GM19035 (cell line): Measurements from ENCODE around the gene BGN.

Source experiments
- ATAC-seq: cut with Tn5 transposase; IDR thresholded peaks from one replicate; pipeline ENCODE4 v1.9.1; 2021; ENCODE audit not compliant: unreplicated experiment

BGN gene

DNA sequence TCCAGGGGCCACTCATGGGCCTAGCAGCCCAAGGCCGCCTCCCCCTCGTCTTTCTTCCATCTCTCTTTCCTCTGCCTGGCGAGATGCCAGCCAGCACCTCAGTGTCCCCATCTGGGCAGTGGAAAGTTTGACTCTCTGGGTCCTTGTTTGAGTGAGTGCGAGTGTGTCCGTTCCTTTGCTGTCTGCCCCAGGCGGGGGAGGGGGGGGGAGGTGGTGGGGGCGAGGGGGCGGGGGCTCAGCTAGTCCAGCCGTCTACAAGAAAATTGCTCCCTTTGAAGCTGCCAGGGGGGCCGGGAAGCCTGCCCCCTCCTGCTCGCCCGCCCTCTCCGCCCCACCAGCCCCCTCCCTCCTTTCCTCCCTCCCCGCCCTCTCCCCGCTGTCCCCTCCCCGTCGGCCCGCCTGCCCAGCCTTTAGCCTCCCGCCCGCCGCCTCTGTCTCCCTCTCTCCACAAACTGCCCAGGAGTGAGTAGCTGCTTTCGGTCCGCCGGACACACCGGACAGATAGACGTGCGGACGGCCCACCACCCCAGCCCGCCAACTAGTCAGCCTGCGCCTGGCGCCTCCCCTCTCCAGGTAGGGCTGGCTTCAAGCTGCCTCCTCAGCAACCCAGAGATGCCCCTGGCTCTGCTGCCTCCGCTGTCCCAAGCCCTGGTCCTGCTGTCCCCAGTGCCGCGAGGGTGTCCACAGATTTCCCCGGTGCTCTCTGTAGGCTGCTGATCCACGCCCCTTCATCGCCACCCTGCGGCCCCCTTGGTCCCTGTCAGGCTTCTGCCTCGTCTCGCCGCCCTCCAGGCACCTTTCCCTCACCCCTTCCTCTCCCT is at the start of gene BGN:
BGN (plus strand) TSS at position 440 of the 821 bp plus-strand sequence. CDS start 9,652 bp downstream, outside the sequence.
- no peak for ATAC-seq

DNA sequence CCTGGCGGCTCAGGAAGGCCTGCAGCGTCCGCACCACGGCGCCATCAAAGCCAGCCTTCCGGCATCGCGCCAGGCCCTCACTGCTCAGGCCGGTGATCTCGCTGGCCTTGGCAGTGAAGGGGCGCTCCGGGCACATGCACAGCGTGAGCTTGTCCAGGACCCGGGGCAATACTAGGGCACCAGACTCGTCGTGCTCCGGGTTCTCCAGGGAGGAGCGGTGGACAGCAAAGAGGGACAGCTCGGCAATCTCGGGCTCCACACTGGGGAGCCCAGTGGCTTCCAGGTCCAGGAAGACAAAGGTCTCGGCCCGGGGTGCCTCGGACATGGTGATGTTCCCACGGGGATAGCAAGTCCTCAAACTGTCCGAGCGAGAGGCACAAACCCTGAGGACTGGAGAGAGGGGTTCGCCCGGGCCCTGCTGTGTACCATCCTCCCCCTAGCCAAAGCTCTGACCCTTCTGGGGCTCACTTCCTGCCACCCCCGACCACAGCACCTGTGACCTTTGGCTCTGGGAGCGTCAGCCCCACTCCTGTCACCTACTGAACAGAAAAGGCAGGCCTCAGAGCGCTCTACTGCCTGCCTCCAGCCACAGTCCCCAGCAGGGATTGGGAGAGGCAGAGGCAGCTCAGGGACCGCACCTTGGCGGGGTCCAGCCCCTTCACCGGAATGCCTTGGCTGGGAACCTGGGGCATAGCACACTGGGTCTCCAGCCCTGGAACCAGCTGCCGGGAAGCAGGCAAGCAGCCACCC is 49.5 kb upstream of the BGN start:
- ATAC-seq, result no peak

DNA sequence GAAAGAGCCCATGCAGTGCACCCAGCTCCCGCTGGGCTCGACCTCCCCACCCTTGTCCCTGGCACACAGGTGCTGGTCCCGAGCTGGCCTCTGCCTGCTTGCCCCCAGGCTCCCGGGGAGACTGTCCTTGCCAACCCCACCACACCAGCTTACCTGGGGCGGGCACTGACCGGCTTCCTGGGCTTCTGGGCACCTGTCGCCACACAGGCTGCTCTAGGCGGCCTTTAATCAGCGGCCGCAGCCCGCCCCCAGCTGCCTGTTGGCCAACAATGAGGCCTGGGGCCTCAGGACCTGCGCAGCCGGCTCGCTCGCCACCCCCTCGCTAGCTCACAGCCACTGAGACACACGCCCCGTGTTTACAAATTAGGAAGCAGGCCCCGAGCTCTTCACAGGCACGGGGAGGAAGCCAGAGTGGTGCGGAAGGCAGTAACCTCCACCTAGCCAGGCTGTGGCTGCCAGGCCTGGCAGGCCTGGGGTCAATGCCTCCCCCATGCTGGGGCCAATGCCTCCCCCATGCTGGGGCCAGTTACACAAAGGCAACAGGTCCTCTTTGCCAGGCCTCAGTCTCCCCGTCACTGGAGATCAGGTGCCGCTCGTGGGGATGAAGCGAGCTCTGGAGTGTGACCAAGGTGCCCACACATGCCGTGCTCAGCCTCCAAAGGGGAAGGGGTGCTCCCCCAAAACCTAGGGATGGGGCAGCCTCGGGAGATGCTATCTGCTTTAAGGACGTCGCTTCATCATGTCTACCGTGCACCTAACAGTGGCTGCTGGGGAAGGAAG is 48.7 kb upstream of the BGN start, which contains the start of gene TREX2:
TREX2 (minus strand) TSS at position 201 of the 780 bp plus-strand sequence. CDS start 626 bp downstream, outside the sequence.
- no peak for ATAC-seq

DNA sequence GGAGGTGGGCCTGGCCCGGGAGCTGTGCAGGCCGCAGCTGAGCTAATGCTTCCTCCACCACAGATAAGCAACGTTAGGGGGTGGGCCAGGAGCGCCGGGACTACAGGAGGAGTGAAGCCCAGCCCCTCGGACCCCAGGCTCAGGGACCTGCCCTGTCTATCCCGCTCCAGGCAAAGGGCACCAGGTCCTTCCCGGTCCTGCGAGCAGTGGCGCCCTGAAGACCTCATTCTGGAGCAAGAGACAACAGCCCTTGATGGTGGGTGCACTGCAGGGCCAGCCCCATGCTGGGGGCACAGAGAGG is 48.2 kb upstream of the BGN start:
- ATAC-seq, result no peak

DNA sequence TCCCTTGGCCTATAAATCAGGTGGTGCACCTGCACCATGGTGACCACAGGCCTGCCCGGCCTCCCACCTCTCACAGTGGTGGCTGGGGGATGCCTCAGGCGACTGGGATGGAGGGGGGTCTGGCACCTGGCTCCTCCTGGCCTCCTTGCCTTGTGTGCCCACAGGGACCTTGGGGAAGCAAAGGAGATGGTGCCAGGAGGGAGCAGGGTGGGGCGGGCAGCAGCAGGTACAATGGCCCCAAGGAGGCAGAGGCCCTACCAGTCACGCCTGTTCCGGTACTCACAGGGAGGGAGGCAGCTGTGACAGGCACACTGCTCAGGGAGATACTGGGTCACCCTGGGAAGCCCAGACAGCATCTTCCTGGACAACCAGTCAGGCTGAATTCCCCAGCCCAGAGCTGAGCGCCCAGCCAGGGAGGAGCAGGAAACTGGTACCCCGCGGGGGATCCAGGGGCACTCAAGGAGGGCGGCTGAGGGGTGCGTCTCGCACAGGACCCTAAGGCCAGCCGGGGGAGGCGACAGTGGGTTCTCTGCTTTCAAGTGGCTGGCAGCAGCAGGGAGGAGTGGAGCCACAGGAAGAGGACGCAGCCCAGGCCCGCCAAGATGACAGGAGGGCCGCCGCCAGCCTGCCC is 47.7 kb upstream of the BGN start:
- ATAC-seq, result no peak

DNA sequence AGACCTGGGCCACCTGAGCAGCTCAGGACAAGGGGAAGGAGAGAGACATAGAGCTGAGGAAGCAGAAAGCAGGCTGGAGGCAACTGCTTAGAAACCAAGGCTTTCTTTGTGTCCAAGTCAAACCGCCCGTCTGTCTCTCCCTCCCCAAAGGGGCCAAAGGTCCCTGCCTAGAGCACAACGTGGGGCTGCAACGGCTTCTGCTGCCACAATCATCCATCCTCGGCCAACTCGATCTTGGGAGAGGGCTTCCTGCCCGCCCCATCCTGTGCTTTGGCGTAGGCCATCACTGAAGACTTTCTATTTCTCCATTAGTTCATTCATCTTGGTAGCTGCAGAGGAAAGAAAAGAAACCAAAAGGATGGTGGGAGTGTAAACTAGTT is 47.2 kb upstream of the BGN start:
- no peak for ATAC-seq

DNA sequence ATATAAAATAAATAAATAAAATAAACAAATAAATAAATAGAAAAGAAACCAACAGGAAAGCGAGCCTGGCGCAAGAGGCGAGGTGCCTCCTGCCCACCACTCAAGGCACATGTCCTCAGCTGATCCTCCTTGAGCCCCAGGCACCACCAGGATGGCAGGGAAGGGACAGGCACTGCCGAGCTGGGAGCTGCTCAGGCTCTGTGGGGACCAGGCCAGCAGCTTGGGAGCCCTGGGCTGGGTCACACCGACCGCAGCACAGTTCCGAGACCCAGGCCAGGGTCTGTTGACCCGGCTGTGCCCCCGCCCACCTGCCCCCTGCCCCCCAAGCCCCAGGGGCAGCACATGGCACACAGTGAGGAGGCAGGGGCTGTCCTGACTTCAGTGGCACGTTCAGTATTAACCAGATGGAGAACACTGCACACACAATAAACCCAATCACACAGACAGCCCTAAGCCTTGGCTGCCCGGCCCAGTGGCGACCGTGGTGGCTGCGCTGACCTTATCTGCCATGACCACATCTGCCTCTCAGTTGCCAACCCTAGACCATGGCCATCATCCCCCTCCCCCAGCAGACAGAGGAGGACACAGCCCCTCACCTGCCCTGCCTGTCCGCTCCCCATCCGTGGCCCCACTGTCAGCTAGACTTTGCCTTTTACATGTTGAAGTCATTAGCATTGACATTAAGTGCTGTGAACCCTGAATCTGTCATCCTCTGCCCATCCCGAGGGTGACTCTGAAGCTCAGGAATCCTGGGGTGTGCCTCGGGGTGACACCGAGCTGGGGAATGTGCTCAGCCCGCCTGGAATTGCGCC is 46.0 kb upstream of the BGN start:
- no peak for ATAC-seq

DNA sequence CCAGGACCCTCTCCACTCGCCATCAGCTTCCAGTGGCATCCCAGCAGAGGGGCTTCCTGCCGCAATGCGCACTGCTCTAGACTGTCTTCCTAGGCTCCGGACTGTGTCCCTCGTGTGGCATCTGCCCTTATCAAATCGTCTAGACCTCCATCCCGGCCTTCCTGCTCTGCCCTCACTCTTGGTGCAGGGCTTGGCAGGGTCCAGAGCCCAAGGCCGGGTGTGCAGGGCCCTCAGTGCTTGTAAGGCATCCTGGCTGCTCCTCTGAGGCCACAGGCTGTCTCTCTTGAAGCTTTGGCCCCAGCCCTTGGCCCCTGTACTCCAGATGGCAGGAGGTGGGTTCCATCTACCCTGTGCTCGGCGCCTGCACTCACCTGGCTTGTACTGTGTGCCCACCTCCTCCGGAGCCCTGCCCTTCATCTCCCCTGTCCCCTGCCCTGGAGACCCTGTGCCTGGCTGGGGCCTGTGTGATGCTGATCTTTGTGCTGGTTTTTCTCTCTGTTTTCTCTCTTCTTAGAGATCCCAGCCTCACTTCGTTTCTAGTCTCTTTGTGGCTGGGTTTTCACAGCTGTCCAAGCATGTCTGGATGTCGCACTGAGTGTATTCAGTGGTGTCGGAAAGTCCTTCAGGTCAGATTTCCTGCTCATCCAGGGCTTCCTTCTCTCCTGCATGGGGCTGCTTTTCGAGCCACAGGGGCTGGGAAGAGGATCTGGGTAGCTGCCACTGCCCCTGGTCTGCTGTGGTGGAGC is 45.2 kb upstream of the BGN start:
- no peak for ATAC-seq

DNA sequence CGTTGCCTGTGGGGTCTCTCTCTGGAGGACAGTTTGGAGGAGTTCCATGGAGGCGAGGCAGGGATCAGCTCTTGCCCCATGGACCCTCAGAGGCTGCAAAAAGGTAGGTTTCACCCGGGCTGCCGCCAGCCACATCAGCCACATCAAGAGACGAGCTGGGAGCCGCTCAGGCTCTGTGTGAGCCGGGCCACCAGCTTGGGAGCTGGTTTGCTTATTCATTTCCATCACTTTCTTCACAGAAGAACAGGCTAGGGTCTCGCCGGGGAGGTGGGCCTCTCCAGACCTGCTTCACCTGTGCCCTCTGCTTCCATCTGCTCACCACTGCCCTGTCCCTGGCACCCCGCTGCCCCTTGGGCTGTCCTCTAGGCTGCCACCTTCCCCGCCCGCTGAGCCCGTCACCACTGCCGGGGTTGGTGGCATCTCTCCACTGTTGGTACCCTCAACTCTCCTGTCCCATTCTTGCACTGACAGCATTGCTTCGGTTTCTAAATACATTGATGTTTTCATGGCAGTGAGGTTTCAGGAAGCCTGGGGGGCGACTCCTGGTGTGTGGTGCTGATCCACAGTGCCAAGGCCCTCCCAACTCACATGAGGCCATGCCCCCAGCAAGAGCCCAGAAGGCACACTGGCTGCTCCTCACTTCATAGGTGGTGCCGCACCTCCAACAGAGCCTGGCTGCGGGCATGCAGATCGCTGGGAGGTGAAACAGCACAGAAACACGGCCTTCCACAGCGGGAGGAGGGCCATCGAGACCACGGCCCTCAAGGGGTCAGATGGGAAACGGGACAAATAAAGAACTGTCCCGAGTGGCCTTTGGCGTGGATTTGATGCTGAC is 44.4 kb upstream of the BGN start:
- ATAC-seq, result no peak

DNA sequence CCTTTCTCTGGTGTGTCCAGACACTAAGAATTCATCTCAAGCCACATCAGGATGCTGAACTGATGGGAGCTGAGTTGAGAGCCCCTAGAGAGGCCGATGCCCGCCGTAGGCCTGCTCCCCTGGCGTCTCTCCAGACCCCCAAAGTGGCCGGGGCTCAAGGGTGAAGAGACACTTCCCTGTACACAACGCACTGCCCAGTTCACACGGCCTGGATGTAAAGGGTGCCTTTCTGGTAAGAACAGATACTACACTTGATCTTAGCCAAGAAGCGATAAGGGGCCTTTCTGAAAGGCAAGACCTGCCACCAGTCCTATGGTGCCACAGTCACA is 43.9 kb upstream of the BGN start:
- ATAC-seq, result no peak

DNA sequence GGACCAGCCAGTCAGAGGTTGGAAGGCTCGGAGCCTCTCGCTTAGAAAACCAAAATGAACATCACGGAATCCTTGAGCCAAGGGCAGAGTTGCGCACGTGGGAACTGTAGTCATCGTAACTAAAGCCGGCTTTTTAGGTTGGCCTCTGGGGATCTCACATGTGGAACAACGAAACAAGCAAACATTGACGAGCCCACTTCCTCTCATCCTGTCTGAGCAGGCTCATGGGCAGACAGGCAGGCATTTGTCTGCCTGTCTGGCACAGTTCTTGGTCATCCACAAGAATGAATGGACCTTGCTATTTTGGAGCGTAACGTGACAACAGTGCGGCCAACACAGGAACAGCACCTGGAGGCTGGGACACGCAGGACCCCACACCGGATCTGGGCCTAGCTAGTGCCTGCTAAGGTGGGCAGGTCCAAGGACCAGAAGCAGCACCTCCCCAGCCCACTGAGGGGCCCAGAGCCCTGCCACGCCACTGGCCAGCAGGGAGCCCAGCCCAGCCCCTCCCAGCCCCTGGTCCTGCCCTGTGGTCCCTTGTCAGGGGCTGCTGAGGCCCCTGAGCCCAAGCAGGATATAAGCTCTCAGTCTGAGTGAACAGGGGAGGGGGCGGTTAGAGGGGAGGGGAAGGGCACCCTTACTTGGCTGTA is 39.8 kb upstream of the BGN start:
- ATAC-seq, result no peak

DNA sequence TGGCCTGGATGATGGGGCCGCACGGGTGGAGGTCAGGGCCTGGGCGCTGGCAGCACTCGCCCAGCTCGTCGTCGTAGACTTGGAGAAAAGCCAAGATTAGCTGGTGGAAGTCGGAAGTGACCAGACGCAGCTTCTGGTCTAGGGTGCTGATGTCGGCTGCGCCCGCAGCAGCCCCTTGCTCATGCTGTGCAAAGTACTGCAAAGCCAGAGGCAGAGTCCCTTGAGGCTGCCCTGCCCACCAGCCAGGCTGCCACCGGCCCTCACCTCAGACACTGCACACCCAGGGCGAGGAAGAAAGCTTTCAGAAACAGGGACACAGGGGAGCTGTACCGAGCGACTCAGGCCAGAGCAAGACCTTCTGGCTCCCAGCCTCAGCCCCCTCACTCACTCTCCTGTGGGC is 39.2 kb upstream of the BGN start:
- no peak for ATAC-seq

DNA sequence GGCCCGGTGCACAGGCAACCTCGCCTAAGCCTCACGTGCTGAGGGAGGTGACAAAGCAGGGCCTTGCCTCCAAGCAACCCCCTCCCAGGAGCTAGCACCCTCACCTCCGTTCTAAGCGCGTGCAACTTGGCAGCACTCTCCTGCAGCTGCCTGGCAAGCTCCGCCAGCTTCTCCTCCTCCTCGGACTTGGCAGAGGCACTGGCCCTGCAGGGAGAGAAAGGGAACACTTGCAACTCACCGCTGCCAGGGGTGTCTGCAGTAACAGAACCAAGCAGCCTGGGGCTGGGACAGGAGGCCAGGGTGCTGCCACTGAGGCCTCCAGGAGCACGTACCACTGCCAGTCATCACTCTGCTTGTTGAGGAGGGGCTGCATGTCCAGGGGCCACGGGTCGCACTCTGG is 38.6 kb upstream of the BGN start:
- no peak for ATAC-seq

DNA sequence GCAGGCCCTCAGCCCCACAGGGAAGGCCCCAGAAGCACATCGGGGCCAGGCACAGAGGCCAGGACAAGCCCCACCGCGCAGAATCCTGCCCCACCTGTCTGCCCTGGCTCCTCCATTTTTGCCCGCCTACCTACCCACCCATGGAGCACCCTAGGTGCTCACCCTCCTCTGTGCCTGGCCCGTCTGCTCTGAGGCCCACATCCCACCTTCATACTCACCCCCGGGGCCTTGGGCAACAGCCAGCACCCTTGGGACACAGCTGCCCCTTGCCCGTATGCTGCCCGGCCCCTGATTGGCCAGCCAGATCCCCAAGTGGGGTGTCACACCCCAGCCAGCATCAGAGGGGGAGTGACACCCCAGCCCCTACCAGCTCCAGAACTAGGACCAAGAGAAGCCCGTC is 38.1 kb upstream of the BGN start:
- no peak for ATAC-seq

DNA sequence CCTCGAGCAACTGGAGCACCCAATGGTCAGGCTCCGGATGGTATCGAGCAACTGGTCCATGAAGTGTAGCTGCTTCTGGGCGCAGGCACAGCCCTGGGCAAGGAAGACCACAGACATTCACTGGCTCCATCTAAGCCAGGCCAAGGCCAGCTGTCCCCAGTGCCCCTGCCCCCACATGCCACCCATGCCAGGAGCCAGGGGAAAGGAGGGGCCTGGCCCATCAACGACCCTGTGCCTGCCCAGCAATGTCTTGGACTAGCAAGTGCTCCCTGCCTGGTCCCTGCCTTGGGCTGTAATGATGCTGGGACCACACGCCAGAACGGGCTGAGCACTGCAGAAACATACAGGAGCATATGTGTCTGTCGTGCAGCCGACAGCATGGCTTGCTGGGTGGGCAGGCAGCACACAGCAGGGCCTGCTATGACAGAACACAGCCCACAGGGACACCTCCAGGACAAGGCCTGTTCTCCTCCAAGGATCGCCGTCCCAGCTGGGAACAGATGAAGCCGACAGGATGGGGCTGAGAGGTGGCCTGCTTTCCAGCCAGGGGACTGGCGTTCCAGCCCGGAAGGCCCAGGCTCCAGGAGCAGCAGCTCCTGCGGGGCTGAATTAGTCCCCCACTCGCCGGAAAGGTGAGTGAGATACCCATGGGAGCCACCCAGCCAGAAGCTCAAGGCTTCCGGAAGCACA is 37.5 kb upstream of the BGN start:
- no peak for ATAC-seq

DNA sequence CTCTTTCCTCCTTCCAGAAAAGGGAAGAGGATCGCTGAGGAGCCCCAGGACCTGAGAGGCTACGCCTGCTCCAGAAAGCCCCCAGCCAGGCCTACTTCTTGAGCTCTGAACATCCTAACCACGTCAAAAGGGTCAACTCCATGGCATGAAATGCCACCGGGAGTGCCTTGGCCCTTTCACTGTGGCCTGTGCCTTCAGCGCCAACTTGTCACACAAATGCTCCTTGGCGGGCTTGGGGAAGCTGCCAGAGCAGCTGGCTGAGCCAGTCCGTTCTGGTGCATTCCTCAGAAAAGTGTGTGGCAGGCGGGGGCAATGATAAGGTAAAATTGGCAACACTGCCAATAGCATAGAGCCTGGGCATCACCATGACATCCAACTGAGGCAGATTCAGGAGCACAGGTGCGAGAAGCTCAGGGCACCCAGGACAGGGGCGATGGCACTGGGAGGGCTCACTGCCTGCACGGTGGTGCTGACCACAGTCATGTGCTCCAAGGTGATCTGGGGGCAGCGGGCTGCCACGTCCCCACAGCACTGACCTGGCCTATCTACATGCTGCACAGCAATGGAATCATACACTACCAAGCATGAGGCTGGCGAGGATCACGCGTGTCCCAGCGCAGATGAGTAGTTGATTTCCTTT is 36.8 kb upstream of the BGN start:
- ATAC-seq, result no peak

DNA sequence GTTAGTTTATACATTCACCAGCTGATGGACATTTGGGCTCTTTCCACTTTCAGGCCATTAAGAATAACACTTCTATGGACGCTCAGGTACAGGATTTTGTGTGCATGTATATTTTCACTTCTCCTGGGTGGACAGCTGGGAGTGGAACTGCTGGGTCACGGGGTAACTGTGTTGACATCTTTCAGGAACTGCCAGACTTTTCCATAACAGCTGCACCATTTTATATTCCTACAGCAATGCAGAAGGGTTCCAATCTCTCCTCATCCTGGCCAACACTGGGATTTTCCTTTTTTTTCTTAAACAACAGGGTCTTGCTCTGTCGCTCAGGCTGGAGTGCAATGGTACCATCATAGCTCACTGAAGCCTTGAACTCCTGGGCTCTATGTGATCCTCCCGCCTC is 36.3 kb upstream of the BGN start:
- no peak for ATAC-seq
